GM19372 (cell line): Measurements from ENCODE around the gene FHOD3.

Experiments used
- ATAC-seq: cut with Tn5 transposase; IDR thresholded peaks from one replicate; pipeline ENCODE4 v1.9.1; 2021; ENCODE audit warnings: mild to moderate bottlenecking, low read depth, moderate library complexity; ENCODE audit not compliant: unreplicated experiment

The FHOD3 gene

DNA sequence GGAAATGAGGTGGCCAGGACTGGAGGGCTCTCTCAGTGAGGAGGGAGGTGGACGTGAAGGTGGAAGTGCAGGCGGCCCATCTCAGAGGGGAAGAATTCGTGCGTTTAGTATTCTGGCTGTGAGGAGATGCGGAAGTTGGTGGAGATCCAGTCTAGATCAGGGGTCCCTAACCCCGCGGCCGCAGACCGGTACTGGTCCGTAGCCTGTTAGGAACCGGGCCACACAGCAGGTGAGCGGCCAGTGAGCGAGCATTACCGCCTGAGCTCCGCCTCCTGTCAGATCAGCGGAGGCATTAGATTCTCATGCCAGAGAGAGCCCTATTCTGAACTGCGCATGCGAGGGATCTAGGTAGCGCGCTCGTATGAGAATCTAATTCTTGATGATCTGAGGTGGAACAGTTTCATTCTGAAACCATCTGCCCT is 1.6 kb upstream of the FHOD3 start:
- ATAC-seq: no peak

- peak; percentile 13 for ATAC-seq
Measured at GRCh38 chr18:36296650-36297416, 680 bp upstream of the FHOD3 start.

- no peak for ATAC-seq
Measured at GRCh38 chr18:36298126-36298741, 721 bp downstream of the FHOD3 start.

- no peak for ATAC-seq
Measured at GRCh38 chr18:36299015-36299414, 1.5 kb downstream of the FHOD3 start.

DNA sequence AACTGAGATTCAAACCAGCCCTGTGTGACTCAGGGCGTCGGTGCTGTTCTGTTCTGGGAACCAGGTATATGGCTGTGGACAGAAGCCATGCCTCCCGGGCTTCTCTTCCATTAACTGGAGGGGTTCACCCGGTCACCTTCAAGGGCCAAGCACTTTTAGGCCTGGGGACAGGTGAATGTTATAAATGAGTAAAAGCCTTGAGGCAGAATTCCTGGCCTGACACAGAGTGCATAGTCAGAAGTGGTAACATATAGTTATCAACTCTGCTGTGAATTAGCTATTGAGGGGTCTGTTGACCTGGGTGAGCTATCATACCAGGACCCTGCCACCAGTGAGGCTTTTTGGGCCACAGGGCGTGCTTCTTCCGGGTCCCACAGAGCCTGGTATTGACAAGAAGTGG is 2.7 kb downstream of the FHOD3 start:
- no peak for ATAC-seq

GRCh38 chr18:36301884-36302283 is 4.4 kb downstream of the FHOD3 start:
- ATAC-seq: no peak

DNA sequence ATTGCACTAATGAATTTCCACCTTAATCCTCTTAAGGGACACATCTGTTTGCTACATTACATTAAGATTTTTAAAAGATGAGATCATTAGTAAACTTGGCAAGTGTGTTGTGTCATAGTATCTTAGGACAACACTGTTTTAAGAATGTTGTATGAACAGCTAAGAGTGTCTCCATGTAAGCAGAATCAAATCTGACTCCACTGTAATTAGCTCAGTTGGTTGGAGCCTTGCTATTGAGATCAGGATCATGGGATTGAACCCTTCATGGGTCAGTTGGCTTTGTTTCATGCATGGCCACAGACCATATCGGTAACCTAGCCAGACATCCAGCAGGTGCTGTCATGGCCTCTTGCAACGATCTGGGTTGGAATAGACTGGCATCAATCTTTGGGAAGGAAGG is 5.2 kb downstream of the FHOD3 start:
- no peak for ATAC-seq

DNA sequence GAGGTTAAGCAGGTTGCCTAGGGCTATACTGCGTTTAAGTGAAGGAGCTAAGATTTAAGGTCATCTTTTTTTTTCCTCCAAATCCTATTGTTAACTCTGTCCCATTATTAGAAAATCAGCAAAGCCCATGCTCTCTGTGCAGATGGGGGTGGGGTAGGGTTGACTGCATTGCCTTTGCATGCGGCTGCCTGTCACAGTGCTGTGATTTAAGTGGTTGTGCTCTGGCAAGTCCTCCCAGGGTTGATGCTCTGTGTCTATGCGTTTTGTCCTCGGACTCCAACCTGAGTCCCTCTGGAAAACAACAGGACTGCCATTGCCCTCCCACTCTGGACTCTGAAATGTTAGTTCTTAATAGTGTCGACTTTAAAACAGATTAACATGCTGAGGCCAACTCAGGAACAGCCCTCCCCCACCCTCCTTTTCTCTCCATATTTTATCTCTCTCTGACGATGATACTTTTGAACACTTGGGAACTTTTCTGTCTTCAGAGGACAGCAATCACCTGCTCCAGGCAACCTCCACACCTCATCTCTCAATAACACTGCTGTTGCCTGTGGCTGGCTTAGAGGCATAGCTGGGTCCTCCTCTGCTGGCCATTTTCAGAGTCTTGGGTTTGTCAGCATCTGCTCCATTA is 5.8 kb downstream of the FHOD3 start:
- no peak for ATAC-seq

DNA sequence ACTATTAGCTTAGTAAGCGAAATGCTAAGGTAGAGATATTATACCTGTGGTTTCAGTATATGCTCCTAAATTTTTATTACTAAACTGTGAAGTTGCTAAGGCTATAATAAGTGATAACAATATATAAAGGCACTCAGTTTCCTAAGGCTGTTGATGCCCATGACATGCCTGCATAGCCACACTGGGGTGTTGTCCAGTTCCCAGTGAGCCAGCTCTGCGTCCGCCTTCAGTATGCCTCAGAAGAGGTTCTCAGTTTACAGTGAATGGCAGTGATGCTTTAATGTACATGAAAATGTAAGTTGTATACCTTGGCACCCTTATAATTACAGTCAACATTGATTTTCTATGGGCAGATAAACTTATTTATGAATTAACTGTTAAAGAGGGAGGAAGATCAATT is 7.2 kb downstream of the FHOD3 start:
- no peak for ATAC-seq

DNA sequence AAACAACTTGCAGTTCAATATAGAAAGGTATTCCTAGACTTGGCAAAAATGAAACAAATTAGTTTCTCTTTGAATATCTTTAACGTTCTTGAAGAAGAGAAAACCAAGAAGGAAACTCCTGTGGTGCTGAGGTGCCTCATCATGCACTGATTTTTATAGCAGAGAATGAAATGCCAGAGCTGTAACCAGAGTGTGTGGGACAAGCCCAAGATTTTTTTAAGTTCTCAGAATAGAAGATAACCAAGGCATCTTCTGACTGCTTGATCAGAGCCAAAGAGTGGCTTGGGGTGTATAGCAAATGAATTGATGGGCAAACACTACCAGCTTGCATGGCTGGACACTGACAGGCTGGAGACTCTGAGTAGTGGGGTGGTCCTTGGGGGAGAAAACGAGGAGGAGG is 7.9 kb downstream of the FHOD3 start:
- ATAC-seq: no peak

DNA sequence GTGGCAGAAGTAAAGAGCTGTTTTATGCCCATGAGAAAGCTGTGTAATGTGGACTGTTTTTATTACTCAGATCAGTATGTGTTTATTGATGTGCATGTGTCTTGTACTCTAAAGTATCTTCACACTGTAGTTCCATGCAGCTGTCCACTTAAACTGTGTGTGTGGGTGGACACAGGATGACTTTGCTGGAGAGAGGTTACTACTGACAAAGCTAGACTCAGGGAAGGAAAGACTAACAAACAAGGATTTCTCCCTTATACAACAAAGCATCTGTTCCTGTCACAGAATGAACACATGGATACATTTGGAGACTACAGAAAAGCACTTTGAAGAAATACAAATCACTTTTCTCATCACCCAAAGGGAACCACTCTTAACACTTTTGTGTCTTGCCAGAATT is 10.0 kb downstream of the FHOD3 start:
- ATAC-seq: no peak

DNA sequence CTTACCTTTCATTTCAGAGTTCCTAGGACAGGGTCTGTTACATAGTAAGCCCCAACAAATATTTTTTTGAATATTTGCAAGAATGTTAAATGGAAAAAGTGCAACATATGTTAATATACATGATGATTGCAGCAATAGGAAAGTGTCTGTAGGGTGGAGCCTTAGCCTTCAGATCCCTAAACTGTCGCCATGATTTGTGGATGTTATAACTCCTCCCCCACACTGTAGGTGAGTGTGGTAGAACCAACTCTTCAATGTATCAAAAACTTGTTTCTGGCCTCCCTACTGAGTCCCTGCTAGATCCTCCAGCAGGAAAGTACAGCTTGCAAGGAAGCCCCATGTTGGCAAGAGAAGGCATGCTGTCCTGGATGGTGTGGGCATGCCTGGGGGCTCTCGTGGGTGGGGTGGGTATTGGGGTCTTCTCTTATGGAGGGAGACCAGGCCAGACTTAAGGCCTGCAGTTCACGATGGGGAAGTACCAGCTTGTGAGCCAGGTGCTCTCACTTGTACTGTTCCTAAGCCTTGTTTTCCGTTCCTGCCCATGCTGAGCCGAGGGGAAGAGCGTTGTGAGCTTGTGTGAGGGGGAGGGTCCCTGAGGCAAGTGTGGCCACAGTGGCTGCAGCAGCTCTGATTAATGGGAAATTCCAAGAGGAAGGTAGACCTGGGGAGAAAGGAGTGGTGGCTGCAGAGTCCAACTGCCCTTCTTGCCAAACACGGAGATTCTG is 11.4 kb downstream of the FHOD3 start:
- ATAC-seq: no peak

- ATAC-seq: no peak
Measured at GRCh38 chr18:36309436-36310391, 12.2 kb downstream of the FHOD3 start.

- no peak for ATAC-seq
Measured at GRCh38 chr18:36311026-36311570, 13.6 kb downstream of the FHOD3 start.

- no peak for ATAC-seq
Measured at GRCh38 chr18:36312806-36313395, 15.4 kb downstream of the FHOD3 start.

DNA sequence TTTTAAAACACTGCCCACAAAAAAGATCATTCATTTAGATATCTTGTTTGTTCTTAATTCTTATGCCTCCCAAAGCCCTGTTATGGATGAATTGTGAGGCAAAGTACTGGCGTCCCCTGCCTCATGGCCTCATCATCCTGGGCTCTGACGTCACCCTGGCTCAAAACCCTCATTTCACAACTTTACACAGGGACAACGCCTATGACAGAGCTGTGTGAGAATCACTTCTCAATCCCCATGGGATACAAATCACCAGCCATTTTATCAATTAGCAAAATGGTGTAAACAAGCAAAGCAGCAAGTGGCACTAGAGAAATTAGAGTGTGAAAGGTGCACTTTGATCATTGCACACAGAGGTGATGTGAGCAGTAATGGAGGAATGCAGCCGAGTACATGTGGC is 16.6 kb downstream of the FHOD3 start:
- no peak for ATAC-seq

- no peak for ATAC-seq
Measured at GRCh38 chr18:36314754-36315153, 17.2 kb downstream of the FHOD3 start.

DNA sequence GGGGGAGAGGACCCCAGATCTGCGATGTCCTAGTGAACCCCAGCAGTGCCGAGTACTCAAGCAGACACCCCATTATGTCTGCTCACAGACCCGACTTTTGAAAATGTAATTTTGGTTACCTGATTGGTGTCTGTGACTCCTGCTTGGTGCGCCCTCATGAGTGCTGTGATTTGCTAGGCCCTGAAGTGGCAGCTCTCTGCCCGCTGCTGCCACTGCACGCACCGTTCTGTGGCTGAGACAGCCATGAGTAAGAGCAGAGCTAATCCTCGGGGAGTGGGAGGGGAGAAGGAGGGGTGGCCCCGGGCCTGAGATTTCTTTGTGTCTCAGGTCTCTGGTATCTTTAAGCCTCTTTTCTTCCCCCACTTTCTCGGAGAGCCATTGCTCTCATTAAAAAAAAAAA is 18.2 kb downstream of the FHOD3 start:
- no peak for ATAC-seq

DNA sequence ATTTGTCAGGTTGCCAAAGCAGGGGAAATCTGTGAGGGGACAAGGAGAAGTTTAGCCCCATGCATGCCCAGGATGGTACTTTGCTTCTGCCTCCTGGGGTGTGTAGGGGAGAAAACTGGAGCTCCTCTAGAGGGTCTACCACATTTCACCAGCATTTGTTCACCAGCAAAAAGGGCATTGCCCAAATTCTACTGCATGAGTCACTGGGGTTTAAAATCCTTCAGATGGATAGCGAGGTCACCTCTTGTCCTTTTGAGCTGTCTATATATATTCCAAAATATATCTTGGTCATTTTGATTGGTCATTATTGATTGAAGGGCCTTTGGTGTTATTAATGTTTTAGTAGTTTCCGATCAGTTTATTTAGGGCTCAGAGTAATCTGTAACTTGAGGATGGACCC is 18.7 kb downstream of the FHOD3 start:
- no peak for ATAC-seq
